Breast epithelium (tissue), 3 donors: Measurements from ENCODE around the gene TUBGCP2.

Experiments
- POLR2AphosphoS5 ChIP-seq, 3 donors: sonication (generic); formaldehyde crosslinking; IDR thresholded peaks; one replicate each; pipeline ENCODE4 v1.6.1; 2017; ENCODE audit warnings: antibody characterized with exemption in 3 of 3
- TF ChIP-seq, protein P1 (sequence below), 3 donors: fragments of 450-650 bp; IDR thresholded peaks; one replicate each; pipeline ENCODE4 v1.5.1; 2016 to 2017; ENCODE audit warnings: antibody characterized with exemption in 3 of 3, mild to moderate bottlenecking in 3 of 3, moderate library complexity in 3 of 3

DNA sequence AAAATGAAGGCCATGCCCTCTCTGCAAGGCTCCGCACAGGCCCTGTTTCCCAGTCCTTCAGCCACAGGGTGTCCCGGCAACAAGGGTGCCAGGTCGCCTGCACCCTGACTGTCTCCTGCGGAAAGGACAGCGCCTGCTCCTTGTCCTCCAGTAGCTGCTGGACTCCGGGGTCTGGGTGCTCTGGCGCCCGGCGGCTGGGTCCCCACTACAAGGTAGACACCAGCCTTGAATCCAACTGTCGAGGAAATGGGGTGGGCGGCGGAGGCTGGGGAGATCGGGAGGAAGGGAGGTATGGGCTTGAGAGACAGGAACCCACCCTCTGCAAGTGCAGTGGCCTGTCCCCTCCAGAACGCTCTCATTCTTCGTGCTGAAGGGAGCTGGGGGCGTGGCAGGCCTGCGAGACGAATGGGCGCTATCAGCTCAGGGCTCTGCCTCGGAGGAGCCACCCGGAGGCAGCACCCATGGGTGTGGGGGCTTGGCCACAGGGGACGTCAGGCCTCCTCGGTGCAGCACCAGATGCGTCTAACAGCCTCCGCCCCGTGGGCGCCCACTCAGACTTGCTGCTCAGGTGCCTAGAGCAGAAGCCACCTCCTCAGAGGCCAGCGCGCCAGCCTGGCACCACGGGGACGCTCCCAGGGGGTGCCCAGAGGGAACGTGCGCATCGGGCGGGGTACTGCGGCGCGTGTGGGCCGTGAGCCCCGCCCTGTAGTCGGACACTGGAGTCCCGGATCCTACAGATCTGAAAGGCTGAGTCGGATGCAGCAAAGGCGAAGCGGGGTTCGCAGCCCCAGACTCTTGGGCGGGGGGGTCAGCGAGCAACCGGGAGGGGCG, 47.6 kb downstream of the TUBGCP2 start:
- TF ChIP-seq POLR2AphosphoS5 (IDR thresholded peaks at IDR 0.05) = no peak
- TF ChIP-seq, protein P1, sequence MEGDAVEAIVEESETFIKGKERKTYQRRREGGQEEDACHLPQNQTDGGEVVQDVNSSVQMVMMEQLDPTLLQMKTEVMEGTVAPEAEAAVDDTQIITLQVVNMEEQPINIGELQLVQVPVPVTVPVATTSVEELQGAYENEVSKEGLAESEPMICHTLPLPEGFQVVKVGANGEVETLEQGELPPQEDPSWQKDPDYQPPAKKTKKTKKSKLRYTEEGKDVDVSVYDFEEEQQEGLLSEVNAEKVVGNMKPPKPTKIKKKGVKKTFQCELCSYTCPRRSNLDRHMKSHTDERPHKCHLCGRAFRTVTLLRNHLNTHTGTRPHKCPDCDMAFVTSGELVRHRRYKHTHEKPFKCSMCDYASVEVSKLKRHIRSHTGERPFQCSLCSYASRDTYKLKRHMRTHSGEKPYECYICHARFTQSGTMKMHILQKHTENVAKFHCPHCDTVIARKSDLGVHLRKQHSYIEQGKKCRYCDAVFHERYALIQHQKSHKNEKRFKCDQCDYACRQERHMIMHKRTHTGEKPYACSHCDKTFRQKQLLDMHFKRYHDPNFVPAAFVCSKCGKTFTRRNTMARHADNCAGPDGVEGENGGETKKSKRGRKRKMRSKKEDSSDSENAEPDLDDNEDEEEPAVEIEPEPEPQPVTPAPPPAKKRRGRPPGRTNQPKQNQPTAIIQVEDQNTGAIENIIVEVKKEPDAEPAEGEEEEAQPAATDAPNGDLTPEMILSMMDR (IDR thresholded peaks at IDR 0.05) = no peak
